Activated CD4-positive, alpha-beta T cell treated with anti-CD3 and anti-CD28 coated beads, Interleukin-2, amount 50 U/mL, for 1 hour (primary cell): ENCODE data around the gene MGME1.

Experiments
- DNase-seq: peaks from one replicate; pipeline ENCODE4 v3.0.0-alpha.2; 2020

The MGME1 gene

DNA sequence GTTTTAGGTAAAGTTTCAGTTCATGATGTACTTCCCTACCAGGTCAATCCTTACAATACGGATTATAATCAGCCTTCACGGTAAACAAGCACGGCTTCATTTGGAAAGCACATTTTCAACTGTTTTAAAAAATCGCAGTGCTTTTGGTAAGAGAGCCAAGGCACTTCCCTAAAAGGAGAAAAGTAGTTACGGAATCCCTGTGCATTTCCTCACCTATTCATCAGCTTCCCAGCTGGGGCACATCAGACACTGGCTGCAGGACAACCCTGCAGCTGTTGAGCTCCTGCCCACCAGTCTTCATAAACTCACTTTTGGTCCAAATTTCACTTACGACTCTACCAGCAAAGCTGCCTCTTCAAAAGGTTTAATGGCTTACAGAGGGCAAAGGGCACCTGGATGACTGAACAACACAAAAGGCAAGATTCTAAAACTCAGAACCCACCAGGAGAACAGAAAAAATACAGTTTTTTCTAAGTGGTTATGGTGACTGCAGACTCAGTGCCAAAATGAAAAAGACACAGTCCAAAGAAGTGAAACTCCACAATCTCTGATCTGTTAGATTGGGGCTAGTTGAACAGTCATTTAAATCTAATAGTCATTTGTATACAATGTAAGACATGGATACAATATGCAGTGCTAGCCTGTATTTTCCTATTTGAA is 7.8 kb upstream of the MGME1 start:
- DNase-seq: no peak

DNA sequence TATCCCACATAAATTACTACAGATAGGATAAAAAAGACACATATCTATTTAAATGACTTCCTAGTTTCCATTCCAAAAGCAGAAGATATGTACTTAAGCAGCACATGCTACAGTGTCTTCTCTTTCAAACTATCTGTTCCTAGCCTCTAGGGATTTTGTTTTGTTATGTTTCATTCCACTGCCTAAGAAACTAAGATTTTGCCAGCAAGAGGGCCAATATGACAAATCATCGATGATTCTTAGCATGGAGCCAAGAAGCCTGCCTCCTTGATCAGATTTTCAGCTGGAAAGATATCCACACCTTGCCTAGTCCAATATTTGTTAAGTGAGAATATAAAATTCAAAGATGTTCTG is 7.3 kb upstream of the MGME1 start:
- no peak for DNase-seq

DNA sequence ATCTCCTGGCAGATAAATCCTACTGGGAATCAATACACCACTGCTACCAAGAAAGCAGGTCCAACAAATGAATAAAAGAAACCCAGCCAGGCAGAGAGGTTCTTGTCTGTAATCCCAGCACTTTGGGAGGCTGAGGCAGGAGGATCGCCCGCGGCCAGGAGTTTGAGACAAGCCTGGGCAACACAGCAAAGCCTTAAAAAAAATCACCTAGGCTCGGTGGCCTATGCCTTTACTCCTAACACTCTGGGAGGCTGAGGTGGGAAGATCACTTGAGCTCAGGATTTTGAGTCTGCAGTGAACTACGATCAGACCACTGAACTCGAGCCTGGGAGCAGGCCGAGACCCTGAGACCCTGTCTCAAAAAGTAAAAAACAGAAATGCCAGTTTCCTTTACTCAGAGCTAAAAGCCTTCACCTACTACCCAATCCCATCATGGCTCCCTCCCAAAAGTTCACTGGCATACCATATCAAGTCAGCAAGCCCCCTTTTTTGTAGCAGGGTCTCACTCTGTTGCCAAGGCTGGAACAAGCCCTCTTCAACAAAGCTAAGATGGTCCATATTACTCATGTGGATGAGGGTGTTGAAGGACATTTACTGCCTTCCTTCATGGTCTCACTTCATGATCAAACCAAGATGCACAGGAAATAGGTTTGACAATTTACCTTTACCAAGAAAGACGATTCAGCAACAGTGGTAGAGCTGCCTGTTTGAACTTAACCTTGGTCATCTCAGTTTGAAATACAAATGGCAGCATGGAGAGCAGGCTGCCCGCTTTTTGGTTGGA is 5.5 kb upstream of the MGME1 start:
- no peak for DNase-seq

DNA sequence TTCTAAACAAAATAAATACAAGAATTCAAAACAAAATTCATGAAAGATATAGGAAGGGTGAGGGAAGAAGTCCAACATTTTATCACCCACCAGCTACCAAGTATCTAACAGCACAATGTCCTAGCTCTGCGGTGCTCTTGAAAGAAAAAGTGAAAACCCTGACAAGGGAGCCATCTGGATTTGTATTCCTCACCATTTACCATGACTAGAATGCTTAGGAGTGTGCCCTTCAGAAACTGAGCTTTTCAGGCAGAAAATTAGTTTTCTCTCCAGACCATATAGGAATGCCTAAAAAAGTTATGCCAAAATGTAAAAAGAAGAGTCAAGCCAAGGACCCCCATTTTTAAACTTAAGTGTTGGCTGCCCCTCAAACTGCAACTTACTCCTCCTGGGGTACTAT is 4.7 kb upstream of the MGME1 start:
- DNase-seq: no peak

DNA sequence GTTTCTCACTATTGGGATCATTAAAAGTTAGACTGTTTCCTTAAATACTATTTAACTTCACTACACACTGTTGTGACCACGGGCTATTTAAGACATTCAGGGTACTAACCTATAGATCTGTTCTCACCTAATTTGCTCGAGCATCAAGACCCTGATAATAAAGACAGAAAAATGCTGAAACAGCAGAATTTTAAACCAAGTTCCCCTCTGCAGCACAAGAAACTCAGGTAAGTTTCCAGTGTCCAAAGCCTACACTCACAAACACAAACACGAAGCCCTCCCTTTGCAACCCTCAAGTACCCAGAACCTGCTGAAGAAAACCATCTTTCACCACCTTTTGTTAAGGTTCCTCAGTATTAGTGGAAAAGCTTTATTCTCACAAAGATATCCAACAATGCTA is 4.2 kb upstream of the MGME1 start:
- DNase-seq: no peak

DNA sequence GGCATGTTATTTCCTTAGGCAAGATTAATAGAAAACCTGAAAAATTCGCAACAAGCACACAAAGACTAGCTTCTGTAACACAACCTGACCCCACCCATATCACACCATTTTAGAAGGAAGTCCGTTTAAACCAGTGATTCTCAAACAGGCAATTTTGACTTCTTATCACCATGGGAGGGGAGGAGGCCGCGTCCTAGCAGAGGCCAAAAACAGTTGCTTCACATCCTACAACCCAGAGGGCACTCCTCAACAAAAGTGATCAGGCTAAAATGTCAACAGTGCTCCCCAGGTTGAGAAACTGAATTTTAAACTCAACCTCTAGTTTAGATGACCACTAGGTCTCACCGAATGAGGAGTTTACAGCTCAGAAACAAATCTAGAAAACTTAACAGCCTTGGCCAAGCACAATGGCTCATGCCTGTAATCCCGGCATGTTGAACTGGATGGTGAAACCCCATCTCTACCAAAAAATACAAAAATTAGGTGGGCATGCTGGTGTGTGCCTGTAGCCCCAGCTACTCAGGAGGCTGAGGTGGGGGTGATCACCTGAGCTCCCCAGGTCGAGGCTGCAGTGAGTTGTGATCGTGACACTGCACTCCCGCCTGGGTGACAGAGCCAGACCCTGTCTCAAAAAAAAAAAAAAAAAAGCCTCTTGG is 3.6 kb upstream of the MGME1 start:
- no peak for DNase-seq

DNA sequence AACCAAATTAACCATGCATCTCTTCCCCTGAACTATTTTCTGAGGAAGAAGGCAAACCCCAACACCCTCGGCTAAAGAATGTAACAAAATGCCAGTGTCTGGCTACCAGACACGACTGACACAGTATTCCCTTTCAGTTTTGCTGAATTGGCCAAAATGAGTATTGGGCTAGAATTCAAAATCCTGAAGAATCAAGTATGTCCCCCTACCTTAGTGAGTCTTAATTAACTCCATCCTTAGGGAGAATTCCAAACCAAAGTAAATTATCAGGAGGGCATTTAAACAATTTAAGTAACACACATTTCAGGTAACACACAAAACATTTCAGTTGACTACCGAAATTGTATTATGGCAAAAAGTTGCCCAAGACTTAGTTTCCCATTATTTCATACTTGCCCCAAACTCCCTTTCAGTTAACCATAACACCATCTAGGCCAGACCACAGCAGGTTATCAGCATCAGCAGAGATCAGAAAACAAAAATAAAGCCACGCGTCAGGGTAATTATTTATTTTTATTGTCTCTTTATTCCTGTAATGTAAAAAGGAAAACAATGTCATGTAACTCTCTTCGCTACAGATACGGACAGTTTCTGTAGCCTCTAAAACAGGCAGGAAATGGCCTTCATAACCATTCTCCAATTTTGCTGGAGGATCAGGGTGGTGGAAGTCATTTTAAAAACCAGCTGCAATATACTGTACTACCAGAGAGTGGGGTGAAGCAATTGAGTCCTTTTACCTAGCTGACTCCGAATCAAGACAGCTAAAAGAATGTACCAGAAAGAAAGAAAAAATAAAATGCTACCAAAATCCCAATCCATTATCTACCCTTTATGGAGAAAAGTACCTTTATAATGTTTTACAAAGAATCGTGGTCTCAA is 2.1 kb upstream of the MGME1 start:
- no peak for DNase-seq

DNA sequence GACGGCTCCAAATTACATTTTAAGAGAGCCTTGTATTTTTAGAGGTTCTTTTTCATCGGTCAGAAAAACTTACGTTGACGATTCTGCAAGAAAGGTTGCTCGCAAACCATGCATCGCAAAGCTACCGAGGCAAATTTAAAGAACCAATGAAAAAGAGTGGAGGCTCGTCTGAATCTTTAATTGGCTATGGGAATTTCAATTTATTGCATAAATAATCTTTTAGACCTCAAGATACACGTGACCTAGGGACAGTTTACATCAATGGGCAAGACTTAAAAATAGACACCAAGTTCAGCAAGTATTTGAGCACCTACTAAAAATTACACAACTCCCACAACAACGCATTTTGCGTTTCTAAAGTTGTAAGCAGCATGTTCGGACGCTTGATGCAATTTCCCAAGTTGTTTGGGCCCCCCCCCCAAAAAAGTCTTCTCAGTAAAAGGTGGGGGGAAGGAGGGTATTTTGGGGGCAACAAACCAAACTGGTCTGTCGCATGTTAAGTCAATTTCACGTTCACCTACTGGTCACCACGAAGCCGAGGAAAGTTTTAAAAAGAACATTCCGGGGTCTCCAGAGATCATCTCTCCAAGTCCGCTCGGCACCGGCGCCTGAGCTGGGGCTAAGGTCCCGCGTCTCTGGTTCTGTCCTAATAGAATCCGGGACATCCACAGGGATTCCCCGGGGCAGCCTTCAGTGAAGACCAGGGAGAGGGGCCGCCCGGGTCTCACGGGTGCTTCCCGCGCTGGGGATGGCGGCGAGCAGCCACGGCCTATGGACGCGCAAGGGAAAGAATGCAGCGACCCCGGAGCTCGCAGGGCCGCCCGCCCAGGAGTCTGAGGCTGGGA is 1.1 kb upstream of the MGME1 start:
- no peak for DNase-seq

DNA sequence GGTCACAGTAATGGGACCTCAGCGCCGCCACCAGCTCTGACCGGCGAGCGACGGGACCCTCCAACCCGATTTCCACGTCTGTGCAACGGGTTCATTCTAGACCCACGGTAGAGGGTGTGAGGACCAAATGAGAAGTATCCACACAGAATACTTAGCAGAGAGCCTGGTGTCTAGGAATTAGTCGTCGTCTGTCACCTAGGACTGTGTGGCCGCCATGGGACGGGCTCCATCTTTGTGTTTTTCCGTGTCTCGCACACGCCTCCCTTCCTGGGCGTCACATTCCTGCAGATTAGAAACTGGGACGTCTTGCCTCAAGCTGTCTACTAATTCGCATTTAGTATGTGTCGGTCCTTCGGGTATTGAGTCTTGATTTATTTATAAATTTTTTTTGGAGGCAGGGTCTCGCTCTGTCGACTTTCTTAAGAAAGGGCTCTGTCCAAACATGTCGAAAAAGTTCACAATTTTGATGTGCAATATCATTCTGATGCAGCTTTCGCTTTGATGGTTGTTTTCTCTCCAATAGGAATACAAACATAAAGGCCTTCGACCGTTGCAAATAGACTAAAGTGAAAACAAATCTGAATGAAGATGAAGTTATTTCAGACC is 563 bp downstream of the MGME1 start:
- peak; percentile 20 for DNase-seq

DNA sequence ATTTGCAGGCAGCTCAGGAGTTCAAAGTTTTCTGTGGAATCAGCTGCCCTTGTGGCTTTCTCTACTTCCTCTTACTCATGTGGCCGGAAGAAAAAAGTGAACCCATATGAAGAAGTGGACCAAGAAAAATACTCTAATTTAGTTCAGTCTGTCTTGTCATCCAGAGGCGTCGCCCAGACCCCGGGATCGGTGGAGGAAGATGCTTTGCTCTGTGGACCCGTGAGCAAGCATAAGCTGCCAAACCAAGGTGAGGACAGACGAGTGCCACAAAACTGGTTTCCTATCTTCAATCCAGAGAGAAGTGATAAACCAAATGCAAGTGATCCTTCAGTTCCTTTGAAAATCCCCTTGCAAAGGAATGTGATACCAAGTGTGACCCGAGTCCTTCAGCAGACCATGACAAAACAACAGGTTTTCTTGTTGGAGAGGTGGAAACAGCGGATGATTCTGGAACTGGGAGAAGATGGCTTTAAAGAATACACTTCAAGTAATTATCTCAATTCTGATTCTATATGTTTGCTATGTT is 1.1 kb downstream of the MGME1 start:
- DNase-seq: peak; percentile 10

DNA sequence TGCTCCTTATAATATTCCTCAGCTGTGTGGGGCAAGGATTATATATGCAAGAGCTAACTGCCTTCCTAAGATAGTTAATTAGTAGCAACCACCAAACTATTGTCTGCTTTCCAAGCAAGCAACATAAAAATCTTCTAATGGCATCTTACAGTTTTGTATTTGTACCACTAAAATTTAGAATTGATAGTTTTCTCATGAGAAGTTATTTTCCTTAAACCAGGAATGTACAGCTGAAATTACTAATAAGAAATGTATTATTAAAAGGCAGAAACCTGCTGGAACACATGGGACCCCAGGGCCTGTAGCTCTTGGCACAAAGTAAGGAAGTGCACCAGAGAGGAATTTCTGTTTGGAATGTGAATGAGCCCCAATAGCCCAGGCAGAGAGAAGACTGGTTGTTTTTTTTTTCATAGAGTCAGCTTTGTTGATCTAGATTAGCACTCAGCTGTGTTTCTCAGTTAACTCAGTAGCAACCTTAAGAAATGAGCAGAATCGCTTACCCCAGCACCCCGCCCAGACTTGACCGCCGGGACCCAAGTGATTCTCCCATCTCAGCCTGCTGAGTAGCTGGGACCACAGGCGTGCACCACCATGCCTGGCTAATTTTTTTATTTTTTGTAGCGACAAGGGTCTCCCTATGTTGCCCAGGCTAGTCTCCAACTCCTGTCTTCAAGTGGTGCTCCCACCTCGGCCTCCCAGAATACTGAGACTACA is 2.6 kb downstream of the MGME1 start:
- no peak for DNase-seq

DNA sequence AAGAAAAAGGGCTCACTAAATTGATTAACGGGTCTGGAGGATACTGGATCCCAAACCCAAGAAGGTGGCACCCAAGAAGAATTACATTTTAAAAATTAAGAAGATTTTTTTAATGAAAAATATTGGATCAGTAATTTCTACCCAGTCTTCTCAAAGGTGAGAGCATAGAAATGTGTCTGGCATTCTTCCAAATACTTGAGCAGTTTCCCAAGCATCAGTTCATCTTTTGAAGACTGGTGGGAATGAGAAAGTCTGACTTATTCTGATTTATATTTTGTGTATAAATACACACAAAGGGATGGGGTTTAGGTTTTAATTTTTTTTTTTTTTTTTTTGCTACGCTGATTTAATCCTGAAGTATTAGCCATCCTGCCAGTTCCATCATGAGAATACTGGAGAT is 3.3 kb downstream of the MGME1 start:
- no peak for DNase-seq

DNA sequence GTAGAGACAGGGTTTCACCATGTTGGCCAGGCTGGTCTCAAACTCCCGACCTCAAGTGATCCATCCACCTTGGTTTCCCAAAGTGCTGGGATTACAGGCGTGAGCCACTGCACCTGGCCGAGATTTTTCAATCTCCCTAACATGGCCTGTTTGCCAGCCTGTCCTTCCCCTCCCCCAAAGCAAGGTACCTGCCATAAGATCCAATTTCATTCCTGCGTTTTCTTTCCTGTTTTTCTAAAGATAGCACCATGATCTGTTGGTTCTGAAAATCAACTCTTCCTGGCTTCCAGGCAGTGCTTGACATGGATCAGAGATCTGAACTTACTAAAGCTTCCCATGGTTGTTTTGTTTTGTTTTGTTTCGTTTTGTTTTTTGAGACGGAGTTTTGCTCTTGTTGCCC is 7.5 kb downstream of the MGME1 start:
- no peak for DNase-seq

DNA sequence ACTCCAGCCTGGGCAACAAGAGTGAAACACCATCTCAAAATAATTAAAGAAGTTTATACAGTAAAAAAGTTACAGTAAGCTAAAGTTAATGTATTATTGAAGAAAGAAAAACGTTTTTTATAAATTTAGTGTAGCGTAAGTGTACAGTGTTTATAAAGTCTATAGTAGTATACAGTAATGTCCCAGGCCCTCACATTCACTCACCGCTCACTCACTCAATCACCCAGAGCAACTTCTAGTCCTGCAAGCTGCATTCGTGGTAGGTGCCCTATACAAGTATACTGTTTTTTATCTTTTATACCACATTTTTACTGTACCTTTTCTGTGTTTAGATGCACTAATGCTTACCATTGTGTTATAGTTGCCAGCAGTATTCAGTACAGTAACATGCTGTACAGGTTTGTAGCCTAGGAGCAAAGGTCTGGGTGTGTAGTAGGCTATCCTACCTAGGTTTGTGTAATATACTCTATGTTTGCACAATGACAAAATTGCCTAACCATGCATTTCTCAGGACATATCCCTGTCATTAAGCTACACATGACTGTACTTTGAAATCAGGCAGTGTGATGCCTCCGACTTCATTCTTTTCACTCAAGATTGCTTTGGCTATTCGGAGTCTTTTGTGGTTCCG is 16.7 kb downstream of the MGME1 start:
- DNase-seq: no peak

DNA sequence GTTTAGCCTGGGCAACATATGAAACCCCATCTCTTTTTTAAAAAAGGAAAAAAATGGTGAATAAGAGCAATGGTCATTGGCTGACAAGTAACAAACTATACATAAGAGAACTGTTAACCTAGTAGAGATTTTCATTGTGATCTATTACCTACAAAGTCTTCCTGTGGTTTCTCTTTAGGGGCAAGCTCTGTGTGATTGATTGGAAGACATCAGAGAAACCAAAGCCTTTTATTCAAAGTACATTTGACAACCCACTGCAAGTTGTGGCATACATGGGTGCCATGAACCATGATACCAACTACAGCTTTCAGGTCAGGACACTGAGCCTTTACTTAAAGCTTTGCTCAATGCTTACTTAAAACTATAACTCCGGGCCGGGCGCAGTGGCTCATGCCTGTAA is 19.2 kb downstream of the MGME1 start:
- no peak for DNase-seq

DNA sequence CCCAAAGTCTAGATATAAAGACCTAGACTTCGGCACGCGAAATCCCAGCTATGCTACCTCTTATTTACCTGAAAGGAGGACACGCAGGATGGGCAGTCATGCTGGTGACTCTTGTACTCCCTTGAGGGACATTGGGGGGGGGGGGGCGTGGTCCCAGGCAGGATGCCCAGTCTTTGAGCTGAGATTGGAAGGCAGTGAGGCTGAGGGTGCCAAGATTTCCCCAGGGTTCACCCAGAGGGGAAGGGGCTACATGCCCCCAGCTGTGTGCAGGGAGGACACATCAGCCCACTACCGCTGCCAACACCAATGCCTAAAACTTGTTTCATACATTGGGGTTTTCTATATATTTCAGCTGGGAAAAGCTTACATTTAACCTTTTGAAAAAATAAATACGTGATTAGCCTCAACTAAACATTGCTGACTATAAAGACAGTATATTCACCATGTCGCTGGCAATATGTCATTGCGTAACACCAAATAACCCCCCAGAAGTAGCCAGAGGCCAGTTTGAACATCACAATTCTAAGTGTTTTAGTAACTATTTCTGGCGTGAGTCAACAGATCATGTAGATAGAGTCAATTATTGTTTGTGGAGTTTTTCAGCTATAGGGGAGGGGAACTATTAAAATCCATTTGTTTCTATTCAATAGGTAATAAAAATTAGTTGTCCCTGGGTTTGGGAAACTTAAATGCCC is 21.6 kb downstream of the MGME1 start:
- no peak for DNase-seq

DNA sequence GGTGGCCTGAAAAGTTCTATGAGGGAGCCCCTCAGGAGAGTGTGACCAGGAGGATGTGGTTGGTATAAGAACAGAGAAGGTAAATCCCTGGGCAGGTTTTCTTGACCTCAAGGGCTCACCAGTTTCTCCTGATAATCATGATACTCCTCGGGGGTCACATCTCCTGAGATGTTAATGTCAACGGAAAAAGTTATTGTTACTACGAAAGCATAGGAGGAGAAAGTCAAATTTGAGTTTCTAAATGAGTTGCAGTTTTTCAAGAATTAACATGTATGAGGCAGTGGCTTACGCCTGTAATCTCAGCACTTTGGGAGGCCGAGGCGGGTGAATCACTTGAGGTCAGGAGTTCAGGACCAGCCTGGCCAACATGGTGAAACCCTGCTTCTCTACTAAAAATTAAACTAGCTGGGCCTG is 23.4 kb downstream of the MGME1 start:
- DNase-seq: no peak

DNA sequence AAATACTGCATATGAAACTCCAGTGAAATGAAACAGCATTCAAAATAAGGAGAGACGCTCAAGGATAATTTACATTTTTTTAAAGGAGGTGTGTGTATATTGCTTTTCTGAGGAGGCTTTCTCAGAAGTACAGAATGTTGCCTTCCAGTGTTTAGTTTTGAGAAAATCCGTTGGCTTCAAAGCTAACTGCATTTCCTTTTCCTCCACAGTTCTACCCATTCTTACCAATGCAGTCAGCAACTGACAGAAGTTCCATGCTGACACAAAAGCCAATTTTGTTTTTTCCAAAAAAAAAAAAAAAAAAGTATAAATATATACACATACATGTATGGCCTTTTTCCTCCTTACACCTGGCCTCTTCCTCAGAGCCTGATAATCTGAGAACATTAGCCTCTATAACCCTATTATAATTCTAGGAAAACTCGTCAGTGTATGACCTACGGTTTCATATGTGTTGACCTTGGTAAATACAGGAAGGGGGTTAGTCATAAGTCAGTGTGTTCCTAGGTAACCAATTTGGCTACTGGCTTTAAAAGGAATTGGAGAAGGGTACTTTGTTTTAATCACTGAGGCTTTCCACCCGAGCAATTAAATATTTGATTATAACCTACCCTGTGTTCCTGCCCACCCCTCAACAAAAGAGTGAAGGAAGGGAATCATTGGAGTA is 24.2 kb downstream of the MGME1 start:
- DNase-seq: no peak

DNA sequence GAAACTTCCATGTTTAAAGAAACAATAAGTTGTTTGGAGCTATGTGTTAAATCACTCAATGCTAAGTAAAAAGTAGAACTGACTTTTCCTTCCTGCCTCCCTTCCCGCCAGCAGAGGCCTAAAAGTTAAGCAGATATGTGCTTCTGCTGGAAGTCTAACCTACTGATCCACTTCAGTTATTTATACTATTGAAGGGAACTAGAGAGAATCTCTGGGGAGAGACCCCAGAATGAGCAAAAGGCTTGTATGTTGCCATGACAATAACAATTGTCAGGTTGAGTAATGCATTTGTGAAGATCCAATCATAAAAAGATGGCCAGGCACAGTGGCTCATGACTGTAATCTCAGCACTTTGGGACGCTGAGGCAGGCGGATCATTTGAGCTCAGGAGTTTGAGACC is 24.7 kb downstream of the MGME1 start:
- DNase-seq: no peak
